Measurements from ENCODE around the gene SLC22A7. TPM values are rescaled to one million over a fixed set of nuclear protein-coding genes. Genes with fewer than 3 reads are reported as not detected.
A peak's percentile ranks its signal among the peaks of the same experiment; 100 is the strongest.

The SLC22A7 gene
- total and polyA plus RNA-seq, 7 donors: not detected

- no peaks in the 10 kb centered on the region for H3K27me3 ChIP-seq
- intact Hi-C loops (cut with DNase I): loop anchor here (5.0 to 10.0 kb wide), 2 partner anchors 156 to 238 kb away; partner anchors contain the start of gene ABCC10
- no peak for TF ChIP-seq POLR2A (IDR thresholded peaks at IDR 0.05)
- TF ChIP-seq, protein P1, sequence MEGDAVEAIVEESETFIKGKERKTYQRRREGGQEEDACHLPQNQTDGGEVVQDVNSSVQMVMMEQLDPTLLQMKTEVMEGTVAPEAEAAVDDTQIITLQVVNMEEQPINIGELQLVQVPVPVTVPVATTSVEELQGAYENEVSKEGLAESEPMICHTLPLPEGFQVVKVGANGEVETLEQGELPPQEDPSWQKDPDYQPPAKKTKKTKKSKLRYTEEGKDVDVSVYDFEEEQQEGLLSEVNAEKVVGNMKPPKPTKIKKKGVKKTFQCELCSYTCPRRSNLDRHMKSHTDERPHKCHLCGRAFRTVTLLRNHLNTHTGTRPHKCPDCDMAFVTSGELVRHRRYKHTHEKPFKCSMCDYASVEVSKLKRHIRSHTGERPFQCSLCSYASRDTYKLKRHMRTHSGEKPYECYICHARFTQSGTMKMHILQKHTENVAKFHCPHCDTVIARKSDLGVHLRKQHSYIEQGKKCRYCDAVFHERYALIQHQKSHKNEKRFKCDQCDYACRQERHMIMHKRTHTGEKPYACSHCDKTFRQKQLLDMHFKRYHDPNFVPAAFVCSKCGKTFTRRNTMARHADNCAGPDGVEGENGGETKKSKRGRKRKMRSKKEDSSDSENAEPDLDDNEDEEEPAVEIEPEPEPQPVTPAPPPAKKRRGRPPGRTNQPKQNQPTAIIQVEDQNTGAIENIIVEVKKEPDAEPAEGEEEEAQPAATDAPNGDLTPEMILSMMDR (IDR thresholded peaks at IDR 0.05): no peak
- peak overlapping the region in 2 of 4 donors; percentile 41 to 48 for H3K4me3 ChIP-seq
- peak overlapping the region; percentile 72 to 92 (median 76) for H3K27ac ChIP-seq
- 72 to 73% methylated on average over 10 of the region's 10 CpGs for WGBS, 2 donors
- no peaks in the 10 kb centered on the region for H3K36me3 ChIP-seq
- DNase-seq: no peak
- no peaks in the 10 kb centered on the region for H3K9me3 ChIP-seq
- peaks cover 0 to 27% (median 25%) of the 10 kb centered on the region in 4 donors for H3K4me1 ChIP-seq
These were observed 29.2 kb upstream of the SLC22A7 start for GRCh38 chr6:43268782-43269272.

- no peak for TF ChIP-seq EP300 (IDR thresholded peaks at IDR 0.05)
- TF ChIP-seq POLR2AphosphoS5 (IDR thresholded peaks at IDR 0.05): peak in 3 of 4 donors; percentile 12 to 29 (median 22)
- no peak for TF ChIP-seq POLR2A (IDR thresholded peaks at IDR 0.05)
- H3K4me1 ChIP-seq: peaks cover 0 to 27% (median 25%) of the 10 kb centered on the region in 4 donors
- H3K36me3 ChIP-seq: no peaks in the 10 kb centered on the region
- H3K27ac ChIP-seq: peak overlapping the region; percentile 72 to 92 (median 76)
- WGBS, 2 donors: 2 to 4% methylated on average over 44 of the region's 44 CpGs
- H3K9me3 ChIP-seq: no peaks in the 10 kb centered on the region
- DNase-seq: no peak
- H3K4me3 ChIP-seq: peak overlapping the region; percentile 10 to 48 (median 39)
- intact Hi-C loops (cut with DNase I): loop anchor here (5.0 to 10.0 kb wide), 2 partner anchors 155 to 238 kb away; partner anchors contain the start of gene ABCC10
- peaks cover 0 to 4% (median 4%) of the 10 kb centered on the region in 3 donors for H3K27me3 ChIP-seq
These were observed 28.6 kb upstream of the SLC22A7 start for GRCh38 chr6:43269273-43270007.

DNA sequence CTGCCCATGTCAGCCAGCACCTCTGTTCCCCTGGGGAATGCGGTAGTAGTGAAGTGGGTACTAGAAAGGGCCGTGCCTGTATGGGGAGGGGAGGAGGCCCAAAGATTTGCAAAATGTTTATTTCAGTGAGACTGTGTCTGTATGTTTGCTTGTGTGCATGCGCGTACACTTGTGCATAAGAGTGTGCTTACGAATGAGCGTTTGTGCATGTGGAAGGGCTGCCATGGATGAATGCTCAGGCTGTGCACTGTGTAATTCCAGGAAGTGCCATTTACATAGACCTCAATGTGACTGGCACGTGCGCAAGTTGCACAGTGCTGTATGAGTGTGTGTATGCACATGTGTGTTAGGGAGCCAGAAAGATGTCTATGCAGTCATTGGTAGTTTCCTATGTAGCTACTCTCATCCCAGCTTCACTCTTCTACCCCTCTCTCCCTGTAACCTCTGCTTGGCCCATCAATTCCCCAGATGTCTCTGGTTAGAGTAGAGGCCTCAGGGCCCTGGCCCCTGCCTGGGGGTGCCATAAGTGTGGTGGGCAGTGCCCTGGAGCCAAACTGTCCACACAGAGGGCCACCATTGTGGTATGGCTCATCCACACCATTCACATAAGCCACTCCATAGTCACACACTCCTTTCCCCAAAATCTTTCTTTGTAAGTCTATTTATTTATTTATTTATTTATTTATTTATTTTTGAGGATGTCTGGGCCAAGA is 26.8 kb upstream of the SLC22A7 start:
- peak overlapping the region; percentile 72 to 92 (median 76) for H3K27ac ChIP-seq
- WGBS, 2 donors: 84 to 88% methylated on average over 8 of the region's 8 CpGs
- no peaks in the 10 kb centered on the region for H3K9me3 ChIP-seq
- no peak overlapping the region for H3K4me3 ChIP-seq
- intact Hi-C loops (cut with DNase I): no loop called here
- no peaks in the 10 kb centered on the region for H3K36me3 ChIP-seq
- TF ChIP-seq EP300 (IDR thresholded peaks at IDR 0.05): no peak
- TF ChIP-seq POLR2A (IDR thresholded peaks at IDR 0.05): no peak
- TF ChIP-seq, protein P1 (IDR thresholded peaks at IDR 0.05): no peak
- no peak for TF ChIP-seq POLR2AphosphoS5 (IDR thresholded peaks at IDR 0.05)
- peaks cover 0 to 21% (median 14%) of the 10 kb centered on the region in 3 donors for H3K27me3 ChIP-seq
- H3K4me1 ChIP-seq: peaks cover 0 to 44% (median 40%) of the 10 kb centered on the region in 4 donors
- no peak for DNase-seq

- TF ChIP-seq, protein P1 (IDR thresholded peaks at IDR 0.05): no peak
- TF ChIP-seq EP300 (IDR thresholded peaks at IDR 0.05): no peak
- TF ChIP-seq POLR2A (IDR thresholded peaks at IDR 0.05): no peak
- TF ChIP-seq POLR2AphosphoS5 (IDR thresholded peaks at IDR 0.05): no peak
- intact Hi-C loops (cut with DNase I): no loop called here
- H3K27me3 ChIP-seq: peaks cover 0 to 21% (median 14%) of the 10 kb centered on the region in 3 donors
- H3K36me3 ChIP-seq: no peaks in the 10 kb centered on the region
- no peak for DNase-seq
- H3K4me1 ChIP-seq: peaks cover 0 to 45% (median 41%) of the 10 kb centered on the region in 4 donors
- H3K27ac ChIP-seq: no peak overlapping the region
- no peak overlapping the region for H3K4me3 ChIP-seq
- no peaks in the 10 kb centered on the region for H3K9me3 ChIP-seq
These were observed 26.1 kb upstream of the SLC22A7 start for GRCh38 chr6:43271944-43272343.

GRCh38 chr6:43273707-43274106 is 24.4 kb upstream of the SLC22A7 start:
- no peaks in the 10 kb centered on the region for H3K36me3 ChIP-seq

More at GRCh38 chr6:43273707-43274106, 24.4 kb upstream of the SLC22A7 start:
- intact Hi-C loops (cut with DNase I): no loop called here
- H3K4me1 ChIP-seq: peaks cover 0 to 47% (median 43%) of the 10 kb centered on the region in 4 donors
- TF ChIP-seq, protein P1 (IDR thresholded peaks at IDR 0.05): no peak
- no peak for TF ChIP-seq POLR2A (IDR thresholded peaks at IDR 0.05)
- TF ChIP-seq POLR2AphosphoS5 (IDR thresholded peaks at IDR 0.05): no peak
- no peak for TF ChIP-seq EP300 (IDR thresholded peaks at IDR 0.05)
- H3K27me3 ChIP-seq: peaks cover 0 to 21% (median 14%) of the 10 kb centered on the region in 3 donors
- no peaks in the 10 kb centered on the region for H3K9me3 ChIP-seq
- no peak overlapping the region for H3K4me3 ChIP-seq
- WGBS, 2 donors: 30 to 58% methylated on average over 2 of the region's 2 CpGs
- no peak for DNase-seq
- no peak overlapping the region for H3K27ac ChIP-seq

Data from sigmoid colon (tissue), 7 donors.